ENCODE measurements around the gene MYO1D.
"Not testable (repeated sequence)": the region's sequence is repeated elsewhere in the genome, so short reads cannot be mapped to it uniquely, and the experiment has no call there.

Gene MYO1D

GRCh38 chr17:32725697-32726096 is 151.2 kb downstream of the MYO1D start:
- no peak for DNase-seq (ENCODE audit: low read depth in 2 of 2)
- no peak for TF ChIP-seq CTCF (IDR thresholded peaks at IDR 0.05; ENCODE audit: low read depth, low read length)
- H3K4me3 ChIP-seq (replicated peaks in 1 of 2; ENCODE audit: low read depth in 2 of 2, low read length in 2 of 2) = no peak overlapping the region

DNA sequence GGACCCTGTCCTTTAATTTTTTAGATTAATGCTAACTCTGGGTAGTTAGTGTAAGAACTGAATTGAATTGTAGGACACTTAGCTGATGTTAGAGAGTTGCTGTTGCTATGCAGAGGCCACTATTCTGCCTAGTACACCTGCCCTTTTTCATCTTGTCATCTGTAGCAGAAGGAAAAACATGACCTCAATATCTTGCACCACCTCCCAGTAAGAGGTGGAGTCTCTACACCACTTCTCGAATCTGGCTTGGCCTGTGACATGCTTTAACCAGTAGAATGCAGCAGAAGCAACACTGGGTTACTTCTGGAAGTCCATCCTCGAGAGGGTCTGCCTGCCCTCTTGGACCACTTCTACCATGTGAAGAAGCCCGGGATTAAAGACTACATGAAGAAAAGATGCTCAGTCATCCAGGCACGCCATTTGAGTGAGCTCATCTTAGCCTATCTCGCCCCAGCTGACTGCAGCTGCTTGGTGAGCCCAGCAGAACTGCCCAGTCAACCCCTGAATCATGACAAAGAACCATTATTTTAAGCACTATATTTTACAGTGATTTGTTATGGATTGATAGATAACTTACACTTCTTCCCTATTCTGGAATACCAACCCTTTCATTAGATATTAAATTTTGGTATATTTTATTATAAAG is 153.5 kb downstream of the MYO1D start:
- TF ChIP-seq CTCF (IDR thresholded peaks at IDR 0.05; ENCODE audit: low read depth, low read length) = no peak
- peak in 1 of 2 donors; percentile 68 for DNase-seq (ENCODE audit: low read depth in 2 of 2)

GRCh38 chr17:32722733-32723132 is 154.2 kb downstream of the MYO1D start:
- TF ChIP-seq CTCF (IDR thresholded peaks at IDR 0.05; ENCODE audit: low read depth, low read length) = no peak
- no peak overlapping the region for H3K4me3 ChIP-seq (replicated peaks in 1 of 2; ENCODE audit: low read depth in 2 of 2, low read length in 2 of 2)
- peak in 1 of 2 donors; percentile 40 for DNase-seq (ENCODE audit: low read depth in 2 of 2)

More for the DNA sequence above, 153.5 kb downstream of the MYO1D start:
- no peak overlapping the region for H3K4me3 ChIP-seq (replicated peaks in 1 of 2; ENCODE audit: low read depth in 2 of 2, low read length in 2 of 2)

DNA sequence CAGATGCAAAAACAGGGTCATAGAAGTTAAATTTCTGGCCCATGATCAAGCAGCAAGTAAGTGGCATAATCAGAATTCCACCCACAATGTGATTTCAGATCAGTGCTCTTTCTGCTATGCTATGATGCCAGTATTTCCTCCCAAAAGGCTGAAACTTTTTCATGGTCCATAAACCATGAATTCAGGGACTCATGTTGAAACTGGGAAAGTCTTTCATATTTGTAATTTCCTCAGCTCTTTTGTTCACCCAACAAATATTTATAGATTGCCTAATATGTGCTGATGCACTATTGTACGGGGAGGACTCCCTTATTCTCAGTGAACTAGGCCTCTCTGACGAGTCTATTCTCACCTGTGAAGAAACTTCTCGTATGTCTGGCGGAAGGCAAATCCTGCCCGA is 156.3 kb downstream of the MYO1D start:
- no peak for DNase-seq (ENCODE audit: low read depth in 2 of 2)
- TF ChIP-seq CTCF (IDR thresholded peaks at IDR 0.05; ENCODE audit: low read depth, low read length) = no peak
- H3K4me3 ChIP-seq (replicated peaks in 1 of 2; ENCODE audit: low read depth in 2 of 2, low read length in 2 of 2) = no peak overlapping the region

- no peak for DNase-seq (ENCODE audit: low read depth in 2 of 2)
- no peak overlapping the region for H3K4me3 ChIP-seq (replicated peaks in 1 of 2; ENCODE audit: low read depth in 2 of 2, low read length in 2 of 2)
- TF ChIP-seq CTCF (IDR thresholded peaks at IDR 0.05; ENCODE audit: low read depth, low read length) = no peak
Measured at GRCh38 chr17:32719689-32720088, 157.2 kb downstream of the MYO1D start.

GRCh38 chr17:32714922-32715321 is 162.0 kb downstream of the MYO1D start:
- not testable (repeated sequence) for H3K4me3 ChIP-seq (replicated peaks in 1 of 2; ENCODE audit: low read depth in 2 of 2, low read length in 2 of 2); DNase-seq (ENCODE audit: low read depth in 2 of 2)

DNA sequence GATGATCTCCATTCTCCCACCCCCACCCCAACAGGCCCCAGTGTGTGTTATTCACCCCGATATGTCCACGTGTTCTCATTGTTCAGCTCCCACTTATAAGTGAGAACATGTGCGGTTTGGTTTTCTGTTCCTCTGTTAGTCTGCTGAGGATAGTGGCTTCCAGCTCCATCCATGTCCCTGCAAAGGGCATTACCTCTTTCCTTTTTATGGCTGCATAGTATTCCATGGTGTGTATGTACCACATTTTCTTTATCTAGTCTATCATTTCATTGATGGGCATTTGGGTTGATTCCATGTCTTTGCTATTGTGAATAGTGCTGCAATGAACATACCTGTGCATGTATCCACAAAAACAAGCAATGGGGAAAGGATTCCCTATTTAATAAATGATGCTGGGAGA is 162.7 kb downstream of the MYO1D start:
- not testable (repeated sequence) for DNase-seq (ENCODE audit: low read depth in 2 of 2); H3K4me3 ChIP-seq (replicated peaks in 1 of 2; ENCODE audit: low read depth in 2 of 2, low read length in 2 of 2)

- no peak for DNase-seq (ENCODE audit: low read depth in 2 of 2)
- no peak overlapping the region for H3K4me3 ChIP-seq (replicated peaks in 1 of 2; ENCODE audit: low read depth in 2 of 2, low read length in 2 of 2)
- TF ChIP-seq CTCF (IDR thresholded peaks at IDR 0.05; ENCODE audit: low read depth, low read length) = no peak
Measured at GRCh38 chr17:32713081-32713480, 163.8 kb downstream of the MYO1D start.
